Left colon (tissue), 2 donors: ENCODE data around the gene SPATS2. TPM values are rescaled to one million over a fixed set of nuclear protein-coding genes. Genes with fewer than 3 reads are reported as not detected.
"Not testable (repeated sequence)": the region's sequence is repeated elsewhere in the genome, so short reads cannot be mapped to it uniquely, and the experiment has no call there.

Experiments
- ATAC-seq: fragments of 200-7000 bp; cut with Tn5 transposase; one replicate; pipeline ENCODE4 v1.9.1; 2020; ENCODE audit warnings: mild to moderate bottlenecking, moderate library complexity
- DNase-seq, 2 donors: peaks; one replicate each; pipeline ENCODE4 v3.0.0-alpha.2; 2020
- intact Hi-C, 2 donors: fragments of 100-400 bp; cut with DNase I in 1 of 2; cut with micrococcal nuclease in 1 of 2; formaldehyde crosslinking; loops; one replicate each; pipeline versions ENCODE4 v1.11.2 to v1.14.0; 2022; cut with DNase I, micrococcal nuclease
- long read RNA-seq: library from polyadenylated mRNA; unstranded; transcript quantifications from one replicate; pipeline ENCODE4 v2.0.0, GENCODE V29; 2021
- total RNA-seq, 2 donors: library from RNA; stranded (reverse); fragmentation: NEBNext Ultra II Directional; extraction: Animal tissue kit (Norgen Biotek cat#: 25700); gene quantifications; one replicate each; pipeline ENCODE4 v1.2.1, GENCODE V29; 2021
- donor health status: DM: no; HTN: no; CAD: no.
- donor health status: DM: yes; HTN: yes; CAD: no.

SPATS2 gene
- 10 to 100 TPM; 15.5 to 18.9 TPM for total RNA-seq
- long read RNA-seq, transcript SPATS2-201 (13 exons, 3,158 nt): major isoform, 8 of 28 reads
- long read RNA-seq, partial matches to known transcripts: 4 of 28 reads
- long read RNA-seq, other reads (novel, unspliced or antisense): 9 of 28 reads

GRCh38 chr12:49367381-49368239 is at the start of gene SPATS2:
Gene SPATS2, plus strand, starts transcription at chr12:49367462. Its CDS starts 93,551 bp downstream, at chr12:49461013.
- peak; percentile 13 for ATAC-seq
- intact Hi-C loops: no loop called here
- DNase-seq: peak in 1 of 2 donors; percentile 97

GRCh38 chr12:49320411-49321103 is 46.7 kb upstream of the SPATS2 start:
- intact Hi-C loops, ATAC-seq, DNase-seq: not testable (repeated sequence)

- no peak for ATAC-seq
- DNase-seq: no peak
- intact Hi-C loops: no loop called here
Measured at GRCh38 chr12:49322367-49322707, 44.9 kb upstream of the SPATS2 start.

- intact Hi-C loops: no loop called here
- peak; percentile 99 for ATAC-seq
- DNase-seq: peak; percentile 97 to 98
Measured at GRCh38 chr12:49322708-49323523, 44.3 kb upstream of the SPATS2 start, which contains the start of gene TROAP. Gene TROAP, plus strand, starts transcription at chr12:49323255. Its CDS starts 354 bp downstream, at chr12:49323609.

- DNase-seq (no peak), ATAC-seq (no peak)
- intact Hi-C loops: no loop called here
Measured at GRCh38 chr12:49323524-49324097, 43.7 kb upstream of the SPATS2 start.

GRCh38 chr12:49325606-49326005 is 41.7 kb upstream of the SPATS2 start:
- DNase-seq (no peak), ATAC-seq (no peak)
- intact Hi-C loops: no loop called here

- DNase-seq (no peak), ATAC-seq (no peak)
- intact Hi-C loops: no loop called here
Measured at GRCh38 chr12:49327368-49327767, 39.9 kb upstream of the SPATS2 start.

- ATAC-seq (no peak), DNase-seq (no peak)
- intact Hi-C loops: no loop called here
Measured at GRCh38 chr12:49327887-49328286, 39.4 kb upstream of the SPATS2 start.

GRCh38 chr12:49328816-49329215 is 38.4 kb upstream of the SPATS2 start:
- intact Hi-C loops: no loop called here
- DNase-seq (no peak), ATAC-seq (no peak)

GRCh38 chr12:49330032-49330619 is 37.1 kb upstream of the SPATS2 start:
- no peak for DNase-seq
- ATAC-seq: no peak
- intact Hi-C loops: no loop called here

- intact Hi-C loops: no loop called here
- no peak for DNase-seq
- ATAC-seq: no peak
Measured at GRCh38 chr12:49330631-49331379, 36.5 kb upstream of the SPATS2 start.

- intact Hi-C loops: no loop called here
- DNase-seq (peak; percentile 72), ATAC-seq (peak; percentile 94)
Measured at GRCh38 chr12:49331380-49332222, 35.7 kb upstream of the SPATS2 start.

- no peak for ATAC-seq
- DNase-seq: no peak
- intact Hi-C loops: no loop called here
Measured at GRCh38 chr12:49332441-49332861, 34.8 kb upstream of the SPATS2 start.

- intact Hi-C loops: no loop called here
- ATAC-seq (no peak), DNase-seq (no peak)
Measured at GRCh38 chr12:49332891-49333371, 34.3 kb upstream of the SPATS2 start.

GRCh38 chr12:49333778-49334177 is 33.5 kb upstream of the SPATS2 start:
- DNase-seq, ATAC-seq, intact Hi-C loops: not testable (repeated sequence)

GRCh38 chr12:49334226-49334625 is 33.0 kb upstream of the SPATS2 start:
- ATAC-seq (no peak), DNase-seq (no peak)
- intact Hi-C loops: no loop called here
